SK-N-SH (cell line): Measurements from ENCODE around the gene CTTN. TPM values are rescaled to one million over a fixed set of nuclear protein-coding genes. Genes with fewer than 3 reads are reported as not detected.

Source experiments
- CTCF ChIA-PET: fragments of 300-600, 350-600 bp; formaldehyde crosslinking; extraction: SDS; loops from one replicate; lab custom pipeline; 2021; lab: Yijun Ruan, JAX
- POLR2A ChIA-PET: fragments of 350-600 bp; sonication (Branson Sonifier 250); formaldehyde crosslinking; extraction: SDS; loops from one replicate; lab custom pipeline; 2020; ENCODE audit warnings: antibody characterized with exemption, inconsistent platforms; lab: Yijun Ruan, JAX
- DNase-seq: peaks from one replicate; pipeline ENCODE4 v3.0.0; 2012
- H2AFZ ChIP-seq: fragments of 200-600 bp; sonication (generic); 2 replicates; pipeline ENCODE4 v1.8.1; 2016; ENCODE audit warnings: antibody characterized with exemption, mild to moderate bottlenecking, low read depth
- H3F3A ChIP-seq: fragments of 200-600 bp; sonication (generic); replicated peaks from 2 replicates; pipeline ENCODE3; 2016; ENCODE audit warnings: antibody characterized with exemption, mild to moderate bottlenecking; ENCODE audit not compliant: insufficient read depth
- H3K27ac ChIP-seq, 2 experiments: fragments of 200-500 bp in 1 of 2; fragments of 200-600 bp in 1 of 2; sonication (Bioruptor generic) in 1 of 2; sonication (generic), shearing (Covaris generic) in 1 of 2; 2 replicates each; pipeline versions ENCODE4 v1.5.1 to v1.6.1; 2014 to 2016; ENCODE audit warnings: low read depth in 2 of 2, inconsistent platforms in 1 of 2, low read length in 1 of 2, mild to moderate bottlenecking in 1 of 2, mixed read lengths in 1 of 2
- H3K27me3 ChIP-seq: fragments of 200-600 bp; sonication (generic), shearing (Covaris generic); 2 replicates; pipeline ENCODE4 v1.6.1; 2016; ENCODE audit warnings: mixed run types; ENCODE audit not compliant: insufficient read depth
- H3K36me3 ChIP-seq, 2 experiments: fragments of 200-500 bp in 1 of 2; fragments of 200-600 bp in 1 of 2; sonication (Bioruptor generic) in 1 of 2; sonication (generic) in 1 of 2; replicated peaks in 1 of 2; 2 replicates each; pipeline versions ENCODE3 to v1.5.1; 2014 to 2016; ENCODE audit warnings: low read length in 1 of 2, mild to moderate bottlenecking in 1 of 2; ENCODE audit not compliant: insufficient read depth in 2 of 2, control insufficient read depth in 1 of 2
- H3K4me1 ChIP-seq, 2 experiments: fragments of 200-500 bp in 1 of 2; fragments of 200-600 bp in 1 of 2; sonication (Bioruptor generic) in 1 of 2; sonication (generic), shearing (Covaris generic) in 1 of 2; 2 replicates each; pipeline versions ENCODE4 v1.5.1 to v1.6.1; 2014 to 2016; ENCODE audit warnings: low read depth in 1 of 2, low read length in 1 of 2, mixed run types in 1 of 2; ENCODE audit not compliant: insufficient read depth in 2 of 2, control insufficient read depth in 1 of 2
- H3K4me2 ChIP-seq: fragments of 200-600 bp; sonication (generic), shearing (Covaris generic); 2 replicates; pipeline ENCODE4 v1.6.1; 2017; ENCODE audit warnings: mixed run types
- H3K4me3 ChIP-seq, 2 experiments: fragments of 200-500 bp in 1 of 2; fragments of 200-600 bp in 1 of 2; sonication (Bioruptor generic) in 1 of 2; sonication (generic), shearing (Covaris generic) in 1 of 2; 2 replicates each; pipeline versions ENCODE4 v1.5.1 to v1.8.1; 2014 to 2016; ENCODE audit warnings: low read depth in 2 of 2, inconsistent platforms in 1 of 2, low read length in 1 of 2, mild to moderate bottlenecking in 1 of 2, mixed read lengths in 1 of 2, moderate library complexity in 1 of 2
- H3K79me2 ChIP-seq: fragments of 200-600 bp; sonication (generic); 2 replicates; pipeline ENCODE4 v1.8.1; 2017; ENCODE audit warnings: mild to moderate bottlenecking; ENCODE audit not compliant: insufficient read depth
- H3K9ac ChIP-seq: fragments of 200-600 bp; sonication (generic); 2 replicates; pipeline ENCODE4 v1.6.1; 2017; ENCODE audit warnings: mixed run types
- H3K9me2 ChIP-seq: fragments of 200-600 bp; sonication (generic); 2 replicates; pipeline ENCODE4 v1.6.1; 2017; ENCODE audit warnings: mixed run types
- H3K9me3 ChIP-seq: fragments of 200-600 bp; sonication (generic); 2 replicates; pipeline ENCODE4 v1.6.1; 2017; ENCODE audit warnings: mixed run types, mild to moderate bottlenecking, moderate library complexity
- H4K20me1 ChIP-seq: fragments of 200-600 bp; sonication (generic); 2 replicates; pipeline ENCODE4 v1.6.1; 2017; ENCODE audit warnings: mild to moderate bottlenecking, mixed run types; ENCODE audit not compliant: insufficient read depth
- FOSL2 ChIP-seq: IDR thresholded peaks from 2 replicates; pipeline ENCODE4 v1.4.0; 2012; ENCODE audit warnings: low read depth, mild to moderate bottlenecking, moderate library complexity, borderline replicate concordance
- GATA2 ChIP-seq: sonication (generic); formaldehyde crosslinking; IDR thresholded peaks from 2 replicates; pipeline ENCODE4 v1.5.0; 2020; ENCODE audit warnings: mild to moderate bottlenecking, missing genetic modification reagents
- IRF3 ChIP-seq: fragments of 150-350 bp; IDR thresholded peaks from 2 replicates; pipeline ENCODE4 v1.6.1; 2016; ENCODE audit warnings: mild to moderate bottlenecking, low read depth, low read length
- JUND ChIP-seq: IDR thresholded peaks from 2 replicates; pipeline ENCODE4 v1.4.0; 2012
- MAX ChIP-seq: IDR thresholded peaks from 2 replicates; pipeline ENCODE4 v1.4.0; 2012; ENCODE audit warnings: low read depth
- MEF2A ChIP-seq: IDR thresholded peaks from 2 replicates; pipeline ENCODE4 v1.4.0; 2012; ENCODE audit warnings: low read depth, borderline replicate concordance
- MXI1 ChIP-seq: IDR thresholded peaks from 2 replicates; pipeline ENCODE4 v1.6.1; 2012; ENCODE audit warnings: mild to moderate bottlenecking, low read depth, low read length, improper control_type of control experiment
- NRF1 ChIP-seq: IDR thresholded peaks from 2 replicates; pipeline ENCODE4 v1.6.1; 2012; ENCODE audit warnings: low read depth, mild to moderate bottlenecking, low read length
- POLR2AphosphoS5 ChIP-seq: IDR thresholded peaks from 2 replicates; pipeline ENCODE4 v1.6.1; 2012; ENCODE audit warnings: low read depth, low read length
- RAD21 ChIP-seq: IDR thresholded peaks from 2 replicates; pipeline ENCODE4 v1.6.1; 2012; ENCODE audit warnings: mild to moderate bottlenecking, low read length
- REST ChIP-seq: IDR thresholded peaks from 2 replicates; pipeline ENCODE4 v1.6.1; 2012; ENCODE audit warnings: mild to moderate bottlenecking, low read depth, low read length, moderate library complexity
- RXRA ChIP-seq: IDR thresholded peaks from 2 replicates; pipeline ENCODE4 v1.4.0; 2012; ENCODE audit warnings: low read depth, mild to moderate bottlenecking, borderline replicate concordance
- TCF12 ChIP-seq: IDR thresholded peaks from 2 replicates; pipeline ENCODE4 v1.4.0; 2012
- USF1 ChIP-seq: IDR thresholded peaks from 2 replicates; pipeline ENCODE4 v1.4.0; 2012; ENCODE audit warnings: low read depth, borderline replicate concordance
- USF2 ChIP-seq: fragments of 150-350 bp; IDR thresholded peaks from 2 replicates; pipeline ENCODE4 v1.6.1; 2017; ENCODE audit warnings: antibody characterized with exemption, low read length, low read depth, borderline replicate concordance
- WGBS: methylation state at CpG from one replicate; pipeline ENCODE4 v1.1.6; 2017; ENCODE audit warnings: low lambda C conversion rate; 5-methylcytosine and 5-hydroxymethylcytosine counted together
- polyA plus RNA-seq, 3 experiments: library from polyadenylated mRNA; depleted of rRNA; stranded (reverse); fragments of >200 nt; gene quantifications; 2 replicates each; pipeline ENCODE4 v1.2.3, GENCODE V29; 2012

CTTN gene
- polyA plus RNA-seq, 1 of the 3 experiments (the other 2 are of a cell fraction) = 243 TPM

- CTCF ChIA-PET = interaction anchor here (1.0 to 2.9 kb wide), 4 partner anchors 11 to 286 kb away, joined by 3 to 9 read pairs (median 4); no protein-coding TSS in a partner anchor
- POLR2A ChIA-PET = no interaction called here
- H3K4me3 ChIP-seq = no peak overlapping the region
- no peak overlapping the region for H3K9ac ChIP-seq
- DNase-seq = no peak
- H3K27ac ChIP-seq = no peak overlapping the region
- H3K9me2 ChIP-seq = no peaks in the 10 kb centered on the region
- H3K4me1 ChIP-seq = no peaks in the 10 kb centered on the region; a peak in 1 of 4 replicates
- H3K4me2 ChIP-seq = no peak overlapping the region
- WGBS = 58% methylated on average over 6 of the region's 6 CpGs
- no peaks in the 10 kb centered on the region for H4K20me1 ChIP-seq
- H3K36me3 ChIP-seq = no peaks in the 10 kb centered on the region
- no peaks in the 10 kb centered on the region for H3K27me3 ChIP-seq
- no peaks in the 10 kb centered on the region for H3F3A ChIP-seq
- H3K9me3 ChIP-seq = no peaks in the 10 kb centered on the region
- TF ChIP-seq FOSL2 = no peak
- no peak for TF ChIP-seq RAD21
- TF ChIP-seq GATA2 (CRISPR knock-in tag) = no peak
- TF ChIP-seq TCF12 = no peak
- no peak for TF ChIP-seq RXRA
- no peak for TF ChIP-seq USF2
- no peak for TF ChIP-seq IRF3
- TF ChIP-seq POLR2AphosphoS5 = no peak
- TF ChIP-seq NRF1 = no peak
- no peak for TF ChIP-seq JUND
- TF ChIP-seq MXI1 = no peak
- TF ChIP-seq MAX = no peak
- TF ChIP-seq REST = no peak
- no peak for TF ChIP-seq USF1
- TF ChIP-seq MEF2A = no peak
- no peaks in the 10 kb centered on the region for H3K79me2 ChIP-seq
- no peak overlapping the region for H2AFZ ChIP-seq
Observed at GRCh38 chr11:70470127-70470526, 71.8 kb downstream of the CTTN start.
